GM23338 (cell line): ENCODE data around the gene DSG2.

Experiments used
- CREB1 ChIP-seq: fragments of 250-450 bp; sonication (Bioruptor Pico); IDR thresholded peaks from 2 replicates; pipeline ENCODE4 v1.5.0; 2020; ENCODE audit warnings: low read depth, mild to moderate bottlenecking, moderate library complexity
- CTCF ChIP-seq, 2 experiments: fragments of 200-600 bp in 1 of 2; sonication (generic) in 1 of 2; conservative IDR thresholded peaks; 2 replicates each; pipeline versions ENCODE4 v1.5.1 to v1.6.1; 2016 to 2017; ENCODE audit warnings: antibody characterized with exemption in 2 of 2, low read depth in 2 of 2, mild to moderate bottlenecking in 2 of 2, moderate library complexity in 1 of 2
- EZH2 ChIP-seq: fragments of 200-600 bp; sonication (generic); IDR thresholded peaks from one replicate; pipeline ENCODE4 v1.8.0; 2017; ENCODE audit warnings: antibody characterized with exemption, mild to moderate bottlenecking, low read depth; ENCODE audit not compliant: unreplicated experiment
- EZH2phosphoT487 ChIP-seq: fragments of 200-600 bp; sonication (generic); IDR thresholded peaks from one replicate; pipeline ENCODE4 v1.8.1; 2018; ENCODE audit warnings: antibody characterized with exemption; ENCODE audit not compliant: unreplicated experiment
- JUNB ChIP-seq: IDR thresholded peaks from one replicate; pipeline ENCODE4 v1.6.1; 2016; ENCODE audit warnings: antibody characterized with exemption; ENCODE audit not compliant: unreplicated experiment
- NANOG ChIP-seq: IDR thresholded peaks from 2 replicates; pipeline ENCODE4 v1.6.1; 2016; ENCODE audit warnings: antibody characterized with exemption, borderline replicate concordance
- POLR2AphosphoS5 ChIP-seq: IDR thresholded peaks from 2 replicates; pipeline ENCODE4 v1.6.1; 2016; ENCODE audit warnings: antibody characterized with exemption, low read depth
- REST ChIP-seq: IDR thresholded peaks from one replicate; pipeline ENCODE4 v1.6.1; 2018; ENCODE audit warnings: antibody characterized with exemption; ENCODE audit not compliant: unreplicated experiment
- STAT1 ChIP-seq: IDR thresholded peaks from one replicate; pipeline ENCODE4 v1.6.1; 2016; ENCODE audit warnings: antibody characterized with exemption; ENCODE audit not compliant: unreplicated experiment
- ZNF331 ChIP-seq: fragments of 250-450 bp; sonication (Bioruptor Pico); IDR thresholded peaks from 2 replicates; pipeline ENCODE4 v1.5.0; 2020; ENCODE audit warnings: low read depth, mild to moderate bottlenecking, moderate library complexity
- TF ChIP-seq, protein P1 (sequence below): IDR thresholded peaks from 2 replicates; pipeline ENCODE4 v1.6.1; 2016; ENCODE audit warnings: antibody characterized with exemption

- no peak for TF ChIP-seq JUNB
- TF ChIP-seq STAT1, result no peak
- TF ChIP-seq CTCF (conservative IDR thresholded peaks at IDR 0.05; ENCODE audit: low read depth in 2 of 2), result no peak
- no peak for TF ChIP-seq EZH2phosphoT487
- TF ChIP-seq REST, result no peak
- no peak for TF ChIP-seq POLR2AphosphoS5
- TF ChIP-seq, protein P1, sequence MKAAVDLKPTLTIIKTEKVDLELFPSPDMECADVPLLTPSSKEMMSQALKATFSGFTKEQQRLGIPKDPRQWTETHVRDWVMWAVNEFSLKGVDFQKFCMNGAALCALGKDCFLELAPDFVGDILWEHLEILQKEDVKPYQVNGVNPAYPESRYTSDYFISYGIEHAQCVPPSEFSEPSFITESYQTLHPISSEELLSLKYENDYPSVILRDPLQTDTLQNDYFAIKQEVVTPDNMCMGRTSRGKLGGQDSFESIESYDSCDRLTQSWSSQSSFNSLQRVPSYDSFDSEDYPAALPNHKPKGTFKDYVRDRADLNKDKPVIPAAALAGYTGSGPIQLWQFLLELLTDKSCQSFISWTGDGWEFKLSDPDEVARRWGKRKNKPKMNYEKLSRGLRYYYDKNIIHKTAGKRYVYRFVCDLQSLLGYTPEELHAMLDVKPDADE, result no peak
- no peak for TF ChIP-seq EZH2
- no peak for TF ChIP-seq CREB1 (CRISPR knock-in tag)
- no peak for TF ChIP-seq ZNF331
- no peak for TF ChIP-seq NANOG
Observed at GRCh38 chr18:31498574-31499524, 872 bp downstream of the DSG2 start.
